Adrenal gland (tissue), 12 donors: Measurements from ENCODE around the gene ZFHX3. TPM values are rescaled to one million over a fixed set of nuclear protein-coding genes. Genes with fewer than 3 reads are reported as not detected.

ENCODE experiments used
- DNase-seq, 7 donors: peaks; one replicate each; pipeline ENCODE4 v3.0.0-alpha.2; 2019 to 2020
- H3K27ac ChIP-seq, 5 donors: fragments of 200-600 bp; sonication (generic) in 4 of 5; 1 replicate in 3 of 5; 2 replicates in 2 of 5; pipeline versions ENCODE4 v1.5.1 to v1.8.0; 2016 to 2020; ENCODE audit warnings: mild to moderate bottlenecking in 1 of 5
- H3K27me3 ChIP-seq: fragments of 200-600 bp; 2 replicates; pipeline ENCODE4 v1.8.0; 2021
- H3K36me3 ChIP-seq, 2 donors: fragments of 200-600 bp; replicated peaks in 1 of 2; 1 replicate in 1 of 2; 2 replicates in 1 of 2; pipeline versions ENCODE4 v1.5.1 to v1.8.0; 2018 to 2022
- H3K4me1 ChIP-seq, 2 donors: fragments of 200-600 bp; replicated peaks in 1 of 2; 1 replicate in 1 of 2; 2 replicates in 1 of 2; pipeline versions ENCODE4 v1.5.1 to v1.8.0; 2018 to 2021
- H3K4me3 ChIP-seq, 4 donors: fragments of 200-600 bp; sonication (generic) in 3 of 4; one replicate each; pipeline ENCODE4 v1.5.1; 2016 to 2018
- H3K9me3 ChIP-seq, 3 donors: fragments of 200-600 bp; sonication (generic) in 1 of 3; replicated peaks in 1 of 3; 1 replicate in 2 of 3; 2 replicates in 1 of 3; pipeline versions ENCODE4 v1.5.1 to v1.8.0; 2016 to 2021
- CTCF ChIP-seq, 6 experiments: fragments of 450-650 bp in 4 of 6; fragments of 200-600 bp in 2 of 6; sonication (generic) in 1 of 6; IDR thresholded peaks; 1 replicate in 5 of 6; 2 replicates in 1 of 6; pipeline versions ENCODE4 v1.5.1 to v1.8.0; 2016 to 2021; ENCODE audit warnings: antibody characterized with exemption in 6 of 6, mild to moderate bottlenecking in 2 of 6, moderate library complexity in 1 of 6
- POLR2A ChIP-seq, 2 donors: fragments of 450-650 bp; IDR thresholded peaks; one replicate each; pipeline ENCODE4 v1.6.1; 2017; ENCODE audit warnings: antibody characterized with exemption in 2 of 2, mild to moderate bottlenecking in 2 of 2, moderate library complexity in 1 of 2
- WGBS, 4 donors: extraction: QIAGEN DNeasy Blood & Tissue Kit in 2 of 4; methylation state at CpG; one replicate each; pipeline versions ENCODE4 v1.1.5 to v1.1.7; 2013 to 2017; 5-methylcytosine and 5-hydroxymethylcytosine counted together
- intact Hi-C, 2 donors: fragments of 100-400 bp; cut with DNase I; formaldehyde crosslinking; loops; one replicate each; pipeline versions ENCODE4 v1.14.1 to v1.15.0; 2022 to 2023
- polyA plus RNA-seq, 3 donors: library from polyadenylated mRNA; stranded (reverse); fragments of 200-250 nt in 2 of 3; fragments of 350-450 nt in 1 of 3; fragmentation: Illumina TruSeq in 1 of 3; extraction: RNeasy Lipid Tissue Mini Kit (QIAGEN cat#74804) in 1 of 3; gene quantifications; one replicate each; pipeline ENCODE4 v1.2.3, GENCODE V29; 2013 to 2014
- total RNA-seq, 9 donors: library from RNA; depleted of rRNA in 4 of 9; stranded (reverse); fragments of >200 nt in 4 of 9; fragments of 120-200 nt in 1 of 9; fragmentation: NEBNext Ultra II Directional in 1 of 9; extraction: Animal tissue kit (Norgen Biotek cat#: 25700) in 1 of 9; gene quantifications; one replicate each; pipeline versions ENCODE4 v1.1.0 to v1.2.4, GENCODE V29; 2013 to 2023
- donor health status: healthy with polysubstance abuse.
- donor health status: Bipolar disorder and iron deficiency.
- donor health status: DM: yes; HTN: yes; CAD: no.
- donor health status: DM: no; HTN: no; CAD: no.
- donor health status: DM: no; HTN: no; CAD: no.
- donor health status: DM: yes; HTN: yes; CAD: no.

ZFHX3 gene
- total and polyA plus RNA-seq, 12 donors, result 2.4 to 31.6 (median 19.3) TPM

GRCh38 chr16:72932050-72932449, 115.9 kb downstream of the ZFHX3 start:
- no peak for DNase-seq
- TF ChIP-seq POLR2A (IDR thresholded peaks at IDR 0.05) (no peak), CTCF (IDR thresholded peaks at IDR 0.05) (no peak)
- no peaks in the 10 kb centered on the region for H3K27me3 ChIP-seq
- WGBS, 4 donors, result 12 to 18% (median 15%) methylated on average over 2 of the region's 2 CpGs
- intact Hi-C loops, result no loop called here
- H3K4me1 ChIP-seq, result peaks cover 25 to 66% of the 10 kb centered on the region in 2 donors
- peak overlapping the region; percentile 10 to 78 (median 55) for H3K27ac ChIP-seq
- no peaks in the 10 kb centered on the region for H3K36me3 ChIP-seq
- no peaks in the 10 kb centered on the region for H3K9me3 ChIP-seq
- no peak overlapping the region for H3K4me3 ChIP-seq

- Histone ChIP-seq H3K4me3 (no peak overlapping the region), H3K27ac (no peak overlapping the region), H3K36me3 (no peaks in the 10 kb centered on the region), H3K4me1 (peaks cover 20 to 51% of the 10 kb centered on the region in 2 donors), H3K9me3 (no peaks in the 10 kb centered on the region), H3K27me3 (no peaks in the 10 kb centered on the region)
- DNase-seq, result no peak
- TF ChIP-seq POLR2A (IDR thresholded peaks at IDR 0.05) (no peak), CTCF (IDR thresholded peaks at IDR 0.05) (no peak)
- 90 to 92% (median 91%) methylated on average over 7 of the region's 7 CpGs for WGBS, 4 donors
- intact Hi-C loops, result no loop called here
Observed at GRCh38 chr16:72930396-72930795, 117.5 kb downstream of the ZFHX3 start.

- Histone ChIP-seq H3K4me1 (peaks cover 14 to 31% of the 10 kb centered on the region in 2 donors), H3K36me3 (no peaks in the 10 kb centered on the region), H3K27ac (no peak overlapping the region), H3K4me3 (no peak overlapping the region), H3K27me3 (no peaks in the 10 kb centered on the region), H3K9me3 (no peaks in the 10 kb centered on the region)
- TF ChIP-seq CTCF (IDR thresholded peaks at IDR 0.05), result no peak
- TF ChIP-seq POLR2A (IDR thresholded peaks at IDR 0.05), result no peak
- no peak for DNase-seq
- intact Hi-C loops, result no loop called here
- WGBS, 4 donors, result 77 to 88% (median 85%) methylated on average over 9 to 11 of the region's 11 CpGs
Observed at GRCh38 chr16:72928090-72928981, 119.6 kb downstream of the ZFHX3 start.

- Histone ChIP-seq H3K4me3 (no peak overlapping the region), H3K27ac (peak overlapping the region in 1 of 5 donors; percentile 10), H3K9me3 (no peaks in the 10 kb centered on the region), H3K36me3 (no peaks in the 10 kb centered on the region), H3K4me1 (peaks cover 11 to 26% of the 10 kb centered on the region in 2 donors), H3K27me3 (no peaks in the 10 kb centered on the region)
- intact Hi-C loops, result no loop called here
- 58 to 74% (median 67%) methylated on average over 18 to 26 of the region's 26 CpGs for WGBS, 4 donors
- peak in 1 of 7 donors; percentile 24 for DNase-seq
- TF ChIP-seq CTCF (IDR thresholded peaks at IDR 0.05) (no peak), POLR2A (IDR thresholded peaks at IDR 0.05) (no peak)
Observed at GRCh38 chr16:72927199-72928089, 120.5 kb downstream of the ZFHX3 start.
